H1 (cell line): ENCODE data around the gene IFI16. TPM values are rescaled to one million over a fixed set of nuclear protein-coding genes. Genes with fewer than 3 reads are reported as not detected.

Experiments
- polyA plus RNA-seq, 7 experiments: library from polyadenylated mRNA; depleted of rRNA in 3 of 7; stranded (reverse) in 5 of 7; unstranded in 2 of 7; fragments of >200 nt in 5 of 7; fragments of 200-250 nt in 2 of 7; gene quantifications; 1 replicate in 5 of 7; 2 replicates in 1 of 7; 4 replicates in 1 of 7; pipeline versions ENCODE4 v1.2.1 to v1.2.3, GENCODE V29; 2011 to 2013; ENCODE audit warnings: missing spikeins in 2 of 7, mixed read lengths in 2 of 7
- total RNA-seq: library from RNA; stranded (reverse); fragmentation: NEBNext Ultra II Directional; extraction: Animal tissue kit (Norgen Biotek cat#: 25700); gene quantifications from 2 replicates; pipeline ENCODE4 v1.2.1, GENCODE V29; 2021
- TF ChIP-seq, protein P1 (sequence below), 3 experiments: IDR thresholded peaks; 1 replicate in 2 of 3; 2 replicates in 1 of 3; pipeline versions ENCODE4 v1.5.1 to v1.6.1; 2011; ENCODE audit warnings: low read length in 3 of 3, mild to moderate bottlenecking in 3 of 3, inconsistent platforms in 2 of 3, low read depth in 1 of 3, moderate library complexity in 1 of 3; ENCODE audit not compliant: insufficient read depth in 1 of 3; ENCODE audit errors: control extremely low read depth in 1 of 3

The IFI16 gene
- total and polyA plus RNA-seq, 2 of the 8 experiments (the other 6 are each of a cell fraction or from before 2014, with no cell fraction given) = 0.63 to 0.74 TPM

DNA sequence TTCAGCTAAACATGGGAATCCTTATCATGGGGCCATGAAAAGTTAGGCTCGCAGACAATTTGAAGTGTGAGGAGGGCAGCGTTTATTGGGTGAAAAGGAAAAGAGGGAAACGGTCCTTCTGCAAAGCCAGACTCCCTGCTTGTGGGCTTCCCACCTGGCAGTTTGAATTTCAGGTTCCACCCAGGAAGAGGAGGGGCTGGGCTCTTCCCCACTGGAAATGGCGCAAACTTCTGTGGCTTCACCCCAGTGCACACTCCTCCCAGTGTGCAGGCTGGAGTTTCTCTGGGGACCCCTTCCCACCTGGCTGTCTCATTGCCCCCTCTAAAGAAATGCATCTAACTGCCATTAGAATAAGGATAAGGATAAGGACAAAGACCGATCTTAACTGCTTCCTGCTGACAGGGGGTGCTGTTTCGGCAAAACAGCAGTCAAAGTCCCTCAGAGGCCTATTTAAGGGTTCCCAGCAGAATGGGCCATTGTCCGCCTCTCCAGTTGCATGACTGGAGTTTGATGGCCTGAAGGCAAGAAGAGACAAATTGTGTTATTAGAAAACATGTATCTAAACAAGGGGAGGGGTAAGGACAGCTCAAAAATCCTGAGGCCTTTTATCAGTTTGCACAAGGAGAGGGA is 46.5 kb downstream of the IFI16 start (continued):
- TF ChIP-seq, protein P1, sequence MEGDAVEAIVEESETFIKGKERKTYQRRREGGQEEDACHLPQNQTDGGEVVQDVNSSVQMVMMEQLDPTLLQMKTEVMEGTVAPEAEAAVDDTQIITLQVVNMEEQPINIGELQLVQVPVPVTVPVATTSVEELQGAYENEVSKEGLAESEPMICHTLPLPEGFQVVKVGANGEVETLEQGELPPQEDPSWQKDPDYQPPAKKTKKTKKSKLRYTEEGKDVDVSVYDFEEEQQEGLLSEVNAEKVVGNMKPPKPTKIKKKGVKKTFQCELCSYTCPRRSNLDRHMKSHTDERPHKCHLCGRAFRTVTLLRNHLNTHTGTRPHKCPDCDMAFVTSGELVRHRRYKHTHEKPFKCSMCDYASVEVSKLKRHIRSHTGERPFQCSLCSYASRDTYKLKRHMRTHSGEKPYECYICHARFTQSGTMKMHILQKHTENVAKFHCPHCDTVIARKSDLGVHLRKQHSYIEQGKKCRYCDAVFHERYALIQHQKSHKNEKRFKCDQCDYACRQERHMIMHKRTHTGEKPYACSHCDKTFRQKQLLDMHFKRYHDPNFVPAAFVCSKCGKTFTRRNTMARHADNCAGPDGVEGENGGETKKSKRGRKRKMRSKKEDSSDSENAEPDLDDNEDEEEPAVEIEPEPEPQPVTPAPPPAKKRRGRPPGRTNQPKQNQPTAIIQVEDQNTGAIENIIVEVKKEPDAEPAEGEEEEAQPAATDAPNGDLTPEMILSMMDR (IDR thresholded peaks at IDR 0.05; ENCODE audit: control extremely low read depth in 1 of 3, insufficient read depth in 1 of 3, low read depth in 1 of 3, low read length in 3 of 3) = peak in 2 of 3 experiments; percentile 40 to 63; a peak in 3 of 4 replicates
